Keratinocyte (primary cell): Measurements from ENCODE around the gene ABHD8. TPM values are rescaled to one million over a fixed set of nuclear protein-coding genes. Genes with fewer than 3 reads are reported as not detected.

ENCODE experiments used
- DNase-seq: peaks from one replicate; pipeline ENCODE4 v3.0.0-alpha.2; 2011; ENCODE audit warnings: low read depth, missing footprints, low spot score
- FAIRE-seq: peaks from 2 replicates; lab custom pipeline; 2011; peaks lifted over from hg19 to GRCh38; lab: Jason Lieb, UNC
- H2AFZ ChIP-seq: 2 replicates; pipeline ENCODE4 v1.6.0; 2012; ENCODE audit warnings: low read length, control low read depth, inconsistent platforms; ENCODE audit not compliant: control insufficient read depth
- H3K27ac ChIP-seq: 2 replicates; pipeline ENCODE4 v1.5.1; 2011; ENCODE audit warnings: low read length; ENCODE audit not compliant: control insufficient read depth, insufficient read depth
- H3K27me3 ChIP-seq: 3 replicates; pipeline ENCODE4 v1.6.0; 2011; ENCODE audit warnings: low read length; ENCODE audit not compliant: control insufficient read depth, insufficient read depth; ENCODE audit errors: extremely low read depth
- H3K36me3 ChIP-seq, 2 experiments: 2 replicates in 1 of 2; 3 replicates in 1 of 2; pipeline ENCODE4 v1.5.1; 2011; ENCODE audit warnings: low read length in 2 of 2, mild to moderate bottlenecking in 1 of 2; ENCODE audit not compliant: control insufficient read depth in 2 of 2, insufficient read depth in 2 of 2; ENCODE audit errors: extremely low read depth in 1 of 2
- H3K4me1 ChIP-seq: 3 replicates; pipeline ENCODE4 v1.5.1; 2011; ENCODE audit warnings: low read length; ENCODE audit not compliant: control insufficient read depth, insufficient read depth; ENCODE audit errors: extremely low read depth
- H3K4me2 ChIP-seq: 3 replicates; pipeline ENCODE4 v1.6.0; 2011; ENCODE audit warnings: low read depth, low read length; ENCODE audit not compliant: control insufficient read depth, insufficient read depth; ENCODE audit errors: extremely low read depth
- H3K4me3 ChIP-seq, 3 experiments: fragments of 200-600 bp in 1 of 3; sonication (generic) in 1 of 3; 2 replicates in 2 of 3; 3 replicates in 1 of 3; pipeline ENCODE4 v1.5.1; 2011 to 2016; ENCODE audit warnings: low read length in 3 of 3, mild to moderate bottlenecking in 3 of 3, control low read depth in 2 of 3, inconsistent platforms in 1 of 3, low read depth in 1 of 3, mixed read lengths in 1 of 3, mixed run types in 1 of 3, moderate library complexity in 1 of 3; ENCODE audit not compliant: control insufficient read depth in 2 of 3, insufficient read depth in 2 of 3; ENCODE audit errors: extremely low read depth in 1 of 3
- H3K79me2 ChIP-seq: 2 replicates; pipeline ENCODE4 v1.6.0; 2012; ENCODE audit warnings: low read length; ENCODE audit not compliant: control insufficient read depth, insufficient read depth
- H3K9ac ChIP-seq: 3 replicates; pipeline ENCODE4 v1.6.0; 2011; ENCODE audit warnings: low read length; ENCODE audit not compliant: control insufficient read depth, insufficient read depth; ENCODE audit errors: extremely low read depth
- H3K9me1 ChIP-seq: 3 replicates; pipeline ENCODE4 v1.6.0; 2011; ENCODE audit warnings: low read length; ENCODE audit not compliant: control insufficient read depth, insufficient read depth; ENCODE audit errors: extremely low read depth
- H3K9me3 ChIP-seq: 2 replicates; pipeline ENCODE4 v1.5.1; 2012; ENCODE audit warnings: low read depth, low read length; ENCODE audit not compliant: control insufficient read depth
- H4K20me1 ChIP-seq: 3 replicates; pipeline ENCODE4 v1.6.0; 2011; ENCODE audit warnings: low read length; ENCODE audit not compliant: control insufficient read depth, insufficient read depth; ENCODE audit errors: extremely low read depth
- CTCF ChIP-seq, 3 experiments: IDR thresholded peaks in 1 of 3; conservative IDR thresholded peaks in 1 of 3; optimal IDR thresholded peaks in 1 of 3; 2 replicates in 2 of 3; 3 replicates in 1 of 3; pipeline versions ENCODE3 to v1.5.1; 2011; ENCODE audit warnings: low read length in 3 of 3, mild to moderate bottlenecking in 3 of 3, moderate library complexity in 2 of 3, control low read depth in 1 of 3, inconsistent platforms in 1 of 3; ENCODE audit not compliant: insufficient read depth in 2 of 3; ENCODE audit errors: extremely low read depth in 1 of 3
- EZH2 ChIP-seq: IDR thresholded peaks from one replicate; pipeline ENCODE4 v1.6.1; 2012; ENCODE audit warnings: inconsistent platforms, mild to moderate bottlenecking, low read length, moderate library complexity
- dilution Hi-C: fragments of 300-500 bp; cut with MboI; formaldehyde crosslinking; loops from one replicate; pipeline ENCODE4 v1.7.0; 2020; ENCODE audit warnings: low sequenced_read_pairs; ENCODE audit not compliant: extremely low pct_ligation_motif_present
- polyA plus RNA-seq, 5 experiments: library from polyadenylated mRNA; depleted of rRNA in 3 of 5; stranded (reverse) in 3 of 5; stranded (forward) in 1 of 5; unstranded in 1 of 5; fragments of >200 nt; gene quantifications; 1 replicate in 1 of 5; 2 replicates in 3 of 5; 3 replicates in 1 of 5; pipeline versions ENCODE4 v1.2.1 to v1.2.3, GENCODE V29; 2011 to 2012; ENCODE audit warnings: missing spikeins in 2 of 5, low read depth in 1 of 5, low replicate concordance in 1 of 5

Gene ABHD8
- polyA plus RNA-seq, 1 donor (not counting 4 experiments of a cell fraction or from before 2014, with no cell fraction given) = 4.1 TPM

DNA sequence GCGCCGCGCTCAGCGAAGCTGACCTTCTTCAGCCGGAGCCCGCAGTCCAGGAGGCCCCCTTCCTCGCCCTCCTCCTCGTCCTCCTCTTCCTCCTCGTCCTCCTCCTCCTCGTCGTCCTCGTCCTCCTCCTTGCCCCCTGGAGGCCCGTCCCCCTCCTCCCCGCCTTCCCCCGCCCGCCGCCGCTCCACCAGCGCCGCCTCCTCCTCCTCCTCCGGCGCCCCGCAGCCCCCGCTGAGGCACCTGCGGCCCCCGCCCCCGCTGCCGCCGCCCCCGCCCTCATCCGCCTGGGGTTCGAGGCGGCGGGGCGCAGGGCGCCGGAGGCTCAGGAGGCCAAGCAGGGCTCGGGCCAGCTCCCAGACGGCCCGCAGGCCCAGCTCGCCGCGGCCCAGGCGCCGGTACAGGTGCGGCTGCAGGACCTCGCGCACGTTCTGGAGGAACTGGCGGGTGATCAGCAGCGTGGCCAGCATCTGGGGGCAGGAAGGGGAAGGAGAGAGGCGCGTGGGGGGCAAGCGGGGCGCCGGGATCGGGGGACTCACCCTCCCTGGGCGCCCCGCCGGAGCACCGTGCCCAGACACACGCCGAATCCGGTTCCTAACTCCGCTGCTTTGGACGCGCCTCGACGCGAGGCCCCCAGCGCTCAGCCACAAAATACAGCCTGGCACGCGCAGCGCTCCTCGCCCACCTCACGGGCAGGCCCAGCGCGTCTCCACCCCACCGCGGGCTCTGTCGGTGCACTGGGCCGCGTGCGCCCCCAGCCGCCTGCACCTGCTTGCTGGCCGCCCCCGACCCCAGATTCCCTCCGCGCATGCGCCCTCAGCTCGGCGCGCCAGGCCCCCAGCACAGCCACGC lies 25.5 kb upstream of the ABHD8 start:
- TF ChIP-seq EZH2 (no peak), CTCF (optimal IDR thresholded peaks at IDR 0.05 in 1 of 3, IDR thresholded peaks at IDR 0.05 in 1 of 3, conservative IDR thresholded peaks at IDR 0.05 in 1 of 3; ENCODE audit: extremely low read depth in 1 of 3, insufficient read depth in 2 of 3, low read length in 3 of 3) (peak in 1 of 3 experiments; percentile 4)
- no peak for FAIRE-seq
- H3K4me2 ChIP-seq = peak overlapping the region; percentile 74
- no peaks in the 10 kb centered on the region for H3K79me2 ChIP-seq
- H3K9ac ChIP-seq = peak overlapping the region; percentile 52
- no peak for DNase-seq
- H3K27ac ChIP-seq = no peak overlapping the region
- peaks cover 15% of the 10 kb centered on the region for H3K4me1 ChIP-seq
- no peaks in the 10 kb centered on the region for H3K9me1 ChIP-seq
- no peaks in the 10 kb centered on the region for H4K20me1 ChIP-seq
- H2AFZ ChIP-seq = peak overlapping the region; percentile 36
- peak overlapping the region; percentile 22 to 59 (median 58) for H3K4me3 ChIP-seq
- dilution Hi-C loops = no loop called here
- no peaks in the 10 kb centered on the region for H3K36me3 ChIP-seq
- no peaks in the 10 kb centered on the region for H3K9me3 ChIP-seq
- H3K27me3 ChIP-seq = peaks cover 25% of the 10 kb centered on the region

DNA sequence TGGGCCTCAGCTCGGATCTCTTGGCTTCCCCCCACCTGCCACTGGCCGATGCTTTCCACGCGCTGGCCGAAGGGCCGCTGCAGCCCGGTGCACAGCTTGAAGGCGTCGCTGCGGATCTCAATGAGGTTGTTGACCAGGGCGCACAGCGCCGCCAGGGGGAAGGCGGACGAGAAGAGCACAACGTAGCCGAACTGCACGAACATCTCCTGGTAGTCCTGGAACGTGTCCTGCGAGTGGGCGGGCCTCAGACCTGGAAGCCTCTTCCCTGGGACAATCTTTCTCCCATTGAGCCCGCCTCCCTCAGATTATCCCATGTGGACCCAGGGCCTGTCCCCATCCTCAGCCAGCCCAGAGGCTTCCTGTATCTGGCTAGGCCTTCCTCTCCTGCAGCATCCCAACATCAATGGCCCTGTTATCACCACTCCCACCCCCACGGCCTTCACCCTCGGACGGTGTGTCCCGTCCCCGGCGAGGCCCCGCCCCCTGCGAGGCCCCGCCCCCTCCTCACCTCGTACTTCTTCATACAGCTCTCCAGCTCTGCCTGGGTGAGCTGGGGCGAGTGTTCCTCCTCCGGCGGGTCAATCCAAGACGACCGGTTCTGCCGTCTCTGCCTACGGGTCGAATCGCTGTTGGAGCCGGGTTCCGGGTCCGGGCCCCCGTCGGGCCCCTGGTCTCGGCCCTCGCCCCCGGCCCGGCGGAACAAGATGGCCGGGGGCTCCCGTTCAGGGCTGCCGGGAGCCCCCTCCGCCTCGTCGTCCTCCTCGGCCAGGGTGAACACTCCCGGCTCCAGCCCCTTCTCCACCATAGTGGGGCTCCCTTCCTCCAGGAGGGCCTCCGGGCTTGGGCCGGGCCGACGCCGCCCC lies 24.7 kb upstream of the ABHD8 start:
- Histone ChIP-seq H3K27me3 (peaks cover 25% of the 10 kb centered on the region), H3K9ac (peak overlapping the region; percentile 52)

More for the DNA sequence above, 24.7 kb upstream of the ABHD8 start:
- Histone ChIP-seq H3K4me3 (peak overlapping the region; percentile 22 to 59 (median 58)), H4K20me1 (no peaks in the 10 kb centered on the region), H3K79me2 (no peaks in the 10 kb centered on the region), H3K36me3 (peaks cover 0 to under 1% of the 10 kb centered on the region in 2 experiments), H3K9me3 (no peaks in the 10 kb centered on the region), H2AFZ (peak overlapping the region; percentile 91), H3K27ac (no peak overlapping the region), H3K4me1 (peaks cover 13% of the 10 kb centered on the region), H3K4me2 (peak overlapping the region; percentile 74), H3K9me1 (no peaks in the 10 kb centered on the region)
- DNase-seq = no peak
- peak; percentile 93 for FAIRE-seq
- dilution Hi-C loops = no loop called here
- TF ChIP-seq EZH2 (no peak), CTCF (optimal IDR thresholded peaks at IDR 0.05 in 1 of 3, IDR thresholded peaks at IDR 0.05 in 1 of 3, conservative IDR thresholded peaks at IDR 0.05 in 1 of 3; ENCODE audit: extremely low read depth in 1 of 3, insufficient read depth in 2 of 3, low read length in 3 of 3) (peak; percentile 75 to 96 (median 81))
